HEK293 (cell line): Measurements from ENCODE around the gene MARCHF10.

Experiments
- CTCF ChIA-PET: fragments of 350-600 bp; formaldehyde crosslinking; extraction: SDS; loops from one replicate; lab custom pipeline; 2021; ENCODE audit warnings: antibody characterized with exemption; lab: Yijun Ruan, JAX
- POLR2A ChIA-PET: fragments of 300-600 bp; formaldehyde crosslinking; extraction: SDS; loops from one replicate; lab custom pipeline; 2020; ENCODE audit warnings: antibody characterized with exemption, inconsistent platforms; lab: Yijun Ruan, JAX
- H3K27ac ChIP-seq: fragments of 200-500 bp; sonication (Bioruptor generic); 2 replicates; pipeline ENCODE4 v1.5.1; 2014; ENCODE audit warnings: low read depth, low read length, control low read depth, inconsistent platforms; ENCODE audit errors: extremely low read depth
- H3K36me3 ChIP-seq, 2 experiments: fragments of 200-500 bp in 1 of 2; sonication (Bioruptor generic) in 1 of 2; 1 replicate in 1 of 2; 2 replicates in 1 of 2; pipeline ENCODE4 v1.5.1; 2014 to 2017; ENCODE audit warnings: inconsistent platforms in 2 of 2, low read length in 2 of 2; ENCODE audit not compliant: control insufficient read depth in 2 of 2, insufficient read depth in 1 of 2
- H3K4me1 ChIP-seq: fragments of 200-500 bp; sonication (Bioruptor generic); 2 replicates; pipeline ENCODE4 v1.5.1; 2014; ENCODE audit warnings: mild to moderate bottlenecking, low read length, inconsistent platforms; ENCODE audit not compliant: control insufficient read depth, insufficient read depth
- H3K4me3 ChIP-seq: 2 replicates; pipeline ENCODE4 v1.5.1; 2011; ENCODE audit warnings: low read depth, mild to moderate bottlenecking, control low read depth, low read length, moderate library complexity
- H3K9me3 ChIP-seq: fragments of 200-500 bp; sonication (Bioruptor generic); 2 replicates; pipeline ENCODE4 v1.5.1; 2014; ENCODE audit warnings: low read depth, low read length, inconsistent platforms; ENCODE audit not compliant: control insufficient read depth, insufficient read depth
- GLI2 ChIP-seq: fragments of 450-650 bp; formaldehyde crosslinking; IDR thresholded peaks from 2 replicates; pipeline ENCODE4; 2017; ENCODE audit warnings: missing biosample characterization, missing genetic modification characterization, low read depth, borderline replicate concordance
- GLIS2 ChIP-seq: fragments of 450-650 bp; formaldehyde crosslinking; IDR thresholded peaks from 2 replicates; pipeline ENCODE4 v1.5.1; 2016; ENCODE audit warnings: missing biosample characterization, missing genetic modification characterization
- KLF9 ChIP-seq: fragments of 450-650 bp; formaldehyde crosslinking; IDR thresholded peaks from 2 replicates; pipeline ENCODE4 v1.5.1; 2016; ENCODE audit warnings: missing biosample characterization, missing genetic modification characterization, low read depth
- MEIS1 ChIP-seq: sonication (generic); formaldehyde crosslinking; IDR thresholded peaks from 2 replicates; pipeline ENCODE4 v1.8.1; 2022; ENCODE audit warnings: missing genetic modification reagents, mild to moderate bottlenecking, borderline replicate concordance
- PRDM2 ChIP-seq: fragments of 450-650 bp; formaldehyde crosslinking; IDR thresholded peaks from 2 replicates; pipeline ENCODE4 v1.5.1; 2016; ENCODE audit warnings: missing biosample characterization, missing genetic modification characterization, borderline replicate concordance
- TRIM28 ChIP-seq: IDR thresholded peaks from 2 replicates; pipeline ENCODE4 v1.6.1; 2011; ENCODE audit warnings: low read length, control low read depth, borderline replicate concordance
- WT1 ChIP-seq: fragments of 450-650 bp; formaldehyde crosslinking; IDR thresholded peaks from 2 replicates; pipeline ENCODE4 v1.5.1; 2016; ENCODE audit warnings: missing biosample characterization, missing genetic modification characterization
- ZBTB49 ChIP-seq: fragments of 450-650 bp; formaldehyde crosslinking; IDR thresholded peaks from 2 replicates; pipeline ENCODE4 v1.5.1; 2016; ENCODE audit warnings: missing biosample characterization, missing genetic modification characterization, low read depth
- ZBTB7A ChIP-seq: fragments of 450-650 bp; formaldehyde crosslinking; IDR thresholded peaks from 2 replicates; pipeline ENCODE4 v1.5.1; 2016; ENCODE audit warnings: low read depth, missing biosample characterization, missing genetic modification characterization
- ZFP69B ChIP-seq: fragments of 450-650 bp; formaldehyde crosslinking; IDR thresholded peaks from 2 replicates; pipeline ENCODE4 v1.5.1; 2016; ENCODE audit warnings: missing biosample characterization, missing genetic modification characterization
- ZNF202 ChIP-seq: fragments of 450-650 bp; formaldehyde crosslinking; IDR thresholded peaks from 2 replicates; pipeline ENCODE4 v1.5.1; 2016; ENCODE audit warnings: missing biosample characterization, missing genetic modification characterization, borderline replicate concordance
- ZNF391 ChIP-seq: fragments of 450-650 bp; formaldehyde crosslinking; IDR thresholded peaks from 2 replicates; pipeline ENCODE4 v1.5.1; 2016; ENCODE audit warnings: low read depth, missing biosample characterization, missing genetic modification characterization, borderline replicate concordance
- ZNF404 ChIP-seq: fragments of 450-650 bp; formaldehyde crosslinking; IDR thresholded peaks from 2 replicates; pipeline ENCODE4 v1.5.1; 2017; ENCODE audit warnings: missing biosample characterization, missing genetic modification characterization
- ZNF426 ChIP-seq: fragments of 450-650 bp; formaldehyde crosslinking; IDR thresholded peaks from 2 replicates; pipeline ENCODE4 v1.5.1; 2017; ENCODE audit warnings: missing biosample characterization, missing genetic modification characterization, mild to moderate bottlenecking, inconsistent platforms, moderate library complexity
- ZNF623 ChIP-seq: fragments of 450-650 bp; formaldehyde crosslinking; IDR thresholded peaks from 2 replicates; pipeline ENCODE4 v1.5.1; 2016; ENCODE audit warnings: missing biosample characterization, missing genetic modification characterization
- ZNF624 ChIP-seq: fragments of 450-650 bp; formaldehyde crosslinking; IDR thresholded peaks from 2 replicates; pipeline ENCODE4 v1.5.1; 2017; ENCODE audit warnings: missing biosample characterization, missing genetic modification characterization
- ZNF692 ChIP-seq: fragments of 450-650 bp; formaldehyde crosslinking; IDR thresholded peaks from 2 replicates; pipeline ENCODE4 v1.5.1; 2016; ENCODE audit warnings: missing biosample characterization, missing genetic modification characterization
- ZNF701 ChIP-seq: fragments of 450-650 bp; formaldehyde crosslinking; IDR thresholded peaks from 2 replicates; pipeline ENCODE4 v1.5.1; 2016; ENCODE audit warnings: missing biosample characterization, missing genetic modification characterization
- ZNF704 ChIP-seq: fragments of 450-650 bp; formaldehyde crosslinking; IDR thresholded peaks from 2 replicates; pipeline ENCODE4 v1.5.1; 2016; ENCODE audit warnings: missing biosample characterization, missing genetic modification characterization
- ZNF791 ChIP-seq: fragments of 450-650 bp; formaldehyde crosslinking; IDR thresholded peaks from 2 replicates; pipeline ENCODE4 v1.5.1; 2016; ENCODE audit warnings: missing biosample characterization, missing genetic modification characterization

MARCHF10 gene

GRCh38 chr17:62821189-62822079 lies 13.3 kb upstream of the MARCHF10 start:
- ChIA-PET POLR2A (interaction anchor here (0.6 to 1.1 kb wide), 2 partner anchors 8 to 11 kb away, joined by 3 to 4 read pairs; no protein-coding TSS in a partner anchor), CTCF (interaction anchor here (1.6 kb wide), 1 partner anchor 102 kb away, joined by 4 read pairs; no protein-coding TSS in a partner anchor)
- Histone ChIP-seq H3K4me1 (peaks cover 12% of the 10 kb centered on the region; the same call in 1 of the 2 replicates), H3K27ac (no peak overlapping the region), H3K4me3 (no peak overlapping the region), H3K36me3 (no peaks in the 10 kb centered on the region), H3K9me3 (no peaks in the 10 kb centered on the region)
- TF ChIP-seq ZBTB49 (tag by site-specific recombination) (no peak), ZNF391 (no peak), TRIM28 (no peak), WT1 (tag by site-specific recombination) (no peak), ZNF704 (tag by site-specific recombination) (no peak), ZNF701 (no peak), ZNF692 (no peak), ZNF623 (tag by site-specific recombination) (no peak), GLIS2 (no peak), ZBTB7A (no peak), PRDM2 (tag by site-specific recombination) (no peak), ZNF202 (tag by site-specific recombination) (no peak), GLI2 (tag by site-specific recombination) (no peak), ZNF624 (tag by site-specific recombination) (no peak), ZNF404 (tag by site-specific recombination) (no peak), ZNF426 (no peak), KLF9 (tag by site-specific recombination) (no peak), ZFP69B (tag by site-specific recombination) (no peak), ZNF791 (tag by site-specific recombination) (no peak), MEIS1 (CRISPR knock-in tag) (no peak)
